Tibial nerve (tissue), 4 donors: ENCODE results near the gene AOPEP.

Source experiments
- EP300 ChIP-seq, 2 donors: sonication (generic); formaldehyde crosslinking; IDR thresholded peaks; one replicate each; pipeline ENCODE4 v1.6.1; 2017; ENCODE audit warnings: antibody characterized with exemption in 2 of 2, mild to moderate bottlenecking in 1 of 2
- POLR2A ChIP-seq, 2 donors: fragments of 450-650 bp; IDR thresholded peaks; one replicate each; pipeline ENCODE4 v1.6.1; 2017; ENCODE audit warnings: antibody characterized with exemption in 2 of 2, mild to moderate bottlenecking in 2 of 2, moderate library complexity in 2 of 2
- TF ChIP-seq, protein P1 (sequence below), 5 experiments: fragments of 200-600 bp in 3 of 5; fragments of 450-650 bp in 2 of 5; sonication (generic) in 3 of 5; IDR thresholded peaks; one replicate each; pipeline ENCODE4 v1.5.1; 2016 to 2019; ENCODE audit warnings: antibody characterized with exemption in 5 of 5, mild to moderate bottlenecking in 3 of 5, moderate library complexity in 2 of 5

- TF ChIP-seq POLR2A (IDR thresholded peaks at IDR 0.05) (no peak), EP300 (IDR thresholded peaks at IDR 0.05) (no peak)
- TF ChIP-seq, protein P1, sequence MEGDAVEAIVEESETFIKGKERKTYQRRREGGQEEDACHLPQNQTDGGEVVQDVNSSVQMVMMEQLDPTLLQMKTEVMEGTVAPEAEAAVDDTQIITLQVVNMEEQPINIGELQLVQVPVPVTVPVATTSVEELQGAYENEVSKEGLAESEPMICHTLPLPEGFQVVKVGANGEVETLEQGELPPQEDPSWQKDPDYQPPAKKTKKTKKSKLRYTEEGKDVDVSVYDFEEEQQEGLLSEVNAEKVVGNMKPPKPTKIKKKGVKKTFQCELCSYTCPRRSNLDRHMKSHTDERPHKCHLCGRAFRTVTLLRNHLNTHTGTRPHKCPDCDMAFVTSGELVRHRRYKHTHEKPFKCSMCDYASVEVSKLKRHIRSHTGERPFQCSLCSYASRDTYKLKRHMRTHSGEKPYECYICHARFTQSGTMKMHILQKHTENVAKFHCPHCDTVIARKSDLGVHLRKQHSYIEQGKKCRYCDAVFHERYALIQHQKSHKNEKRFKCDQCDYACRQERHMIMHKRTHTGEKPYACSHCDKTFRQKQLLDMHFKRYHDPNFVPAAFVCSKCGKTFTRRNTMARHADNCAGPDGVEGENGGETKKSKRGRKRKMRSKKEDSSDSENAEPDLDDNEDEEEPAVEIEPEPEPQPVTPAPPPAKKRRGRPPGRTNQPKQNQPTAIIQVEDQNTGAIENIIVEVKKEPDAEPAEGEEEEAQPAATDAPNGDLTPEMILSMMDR (IDR thresholded peaks at IDR 0.05), result no peak
Observed at GRCh38 chr9:94703488-94704140, 22.9 kb upstream of the AOPEP start.
